ENCODE data around the gene ISOC1. TPM values are rescaled to one million over a fixed set of nuclear protein-coding genes. Genes with fewer than 3 reads are reported as not detected.

The ISOC1 gene
- total and polyA plus RNA-seq, 10 of the 15 experiments (the other 5 are each of a cell fraction or from before 2014, with no cell fraction given), result 12.6 to 61.8 (median 29.9) TPM

- BruUV-seq (replicated peaks), result no TSS peak
- Histone ChIP-seq H3K4me3 (no peak overlapping the region), H4K20me1 (ENCODE audit: control insufficient read depth, insufficient read depth) (no peaks in the 10 kb centered on the region), H2AFZ (ENCODE audit: control insufficient read depth, low read depth, low read length) (no peak overlapping the region), H3K4me1 (ENCODE audit: control insufficient read depth, insufficient read depth, low read length) (no peaks in the 10 kb centered on the region), H3K27me3 (replicated peaks in 1 of 2; ENCODE audit: control insufficient read depth in 2 of 2, insufficient read depth in 2 of 2, low read length in 1 of 2) (no peaks in the 10 kb centered on the region), H3K4me2 (ENCODE audit: control insufficient read depth, insufficient read depth) (no peak overlapping the region), H3K9me3 (replicated peaks; ENCODE audit: control insufficient read depth, insufficient read depth, low read length) (no peaks in the 10 kb centered on the region), H3K79me2 (ENCODE audit: control insufficient read depth, insufficient read depth, low read length) (no peaks in the 10 kb centered on the region), H3K36me3 (ENCODE audit: control insufficient read depth in 2 of 2, insufficient read depth in 2 of 2, low read length in 1 of 2) (no peaks in the 10 kb centered on the region), H3K9ac (ENCODE audit: control insufficient read depth, insufficient read depth, low read length) (no peak overlapping the region), H3K27ac (ENCODE audit: control insufficient read depth, insufficient read depth) (no peak overlapping the region)
- no peak for FAIRE-seq
- ChIA-PET POLR2A (no interaction called here), CTCF (no interaction called here), RAD21 (ENCODE audit: unreplicated experiment) (no interaction called here), SMC1A (ENCODE audit: uncharacterized antibody, unreplicated experiment) (no interaction called here)
- intact Hi-C loops (cut with micrococcal nuclease; ENCODE audit: unreplicated experiment) (no loop called here), in situ Hi-C loops (cut with MboI) (no loop called here)
- 0% methylated on average over 2 of the region's 2 CpGs for WGBS (ENCODE audit: insufficient coverage, insufficient replicate concordance, low lambda C conversion rate, missing lambda C conversion rate)
- DNase-seq (ENCODE audit: low read depth, low spot score), result no peak
- ATAC-seq, result no peak
- TF ChIP-seq RELB (IDR thresholded peaks at IDR 0.05; ENCODE audit: low read depth), result no peak
- TF ChIP-seq SIN3A (IDR thresholded peaks at IDR 0.05; ENCODE audit: low read depth, low read length), result no peak
Observed at GRCh38 chr5:129049126-129049799, 45.3 kb upstream of the ISOC1 start.

- FAIRE-seq (no peak), ATAC-seq (no peak), DNase-seq (ENCODE audit: low read depth, low spot score) (no peak)
- H3K27ac ChIP-seq (ENCODE audit: control insufficient read depth, insufficient read depth), result no peak overlapping the region
- H3K9me3 ChIP-seq (replicated peaks; ENCODE audit: control insufficient read depth, insufficient read depth, low read length), result no peaks in the 10 kb centered on the region
- H2AFZ ChIP-seq (ENCODE audit: control insufficient read depth, low read depth, low read length), result no peak overlapping the region
- H3K9ac ChIP-seq (ENCODE audit: control insufficient read depth, insufficient read depth, low read length), result no peak overlapping the region
- H4K20me1 ChIP-seq (ENCODE audit: control insufficient read depth, insufficient read depth), result no peaks in the 10 kb centered on the region
- in situ Hi-C loops (cut with MboI) (no loop called here), intact Hi-C loops (cut with micrococcal nuclease; ENCODE audit: unreplicated experiment) (no loop called here)
- H3K4me1 ChIP-seq (ENCODE audit: control insufficient read depth, insufficient read depth, low read length), result no peaks in the 10 kb centered on the region
- BruUV-seq (replicated peaks), result no TSS peak
- CTCF ChIA-PET, result no interaction called here
- SMC1A ChIA-PET (ENCODE audit: uncharacterized antibody, unreplicated experiment), result no interaction called here
- no peaks in the 10 kb centered on the region for H3K36me3 ChIP-seq (ENCODE audit: control insufficient read depth in 2 of 2, insufficient read depth in 2 of 2, low read length in 1 of 2)
- RAD21 ChIA-PET (ENCODE audit: unreplicated experiment), result no interaction called here
- no peak overlapping the region for H3K4me3 ChIP-seq
- no peaks in the 10 kb centered on the region for H3K79me2 ChIP-seq (ENCODE audit: control insufficient read depth, insufficient read depth, low read length)
- no peak overlapping the region for H3K4me2 ChIP-seq (ENCODE audit: control insufficient read depth, insufficient read depth)
- H3K27me3 ChIP-seq (replicated peaks in 1 of 2; ENCODE audit: control insufficient read depth in 2 of 2, insufficient read depth in 2 of 2, low read length in 1 of 2), result no peaks in the 10 kb centered on the region
- POLR2A ChIA-PET, result interaction anchor here (0.6 kb wide), 1 partner anchor 78 kb away, joined by 3 read pairs; no protein-coding TSS in a partner anchor
- WGBS (ENCODE audit: insufficient coverage, insufficient replicate concordance, low lambda C conversion rate, missing lambda C conversion rate), result 28% methylated on average over 4 of the region's 4 CpGs
- TF ChIP-seq NFYA (IDR thresholded peaks at IDR 0.05; ENCODE audit: borderline replicate concordance, low read depth, low read length), result no peak
- no peak for TF ChIP-seq ZNF622 (IDR thresholded peaks at IDR 0.05)
- no peak for TF ChIP-seq CEBPB (IDR thresholded peaks at IDR 0.05; ENCODE audit: borderline replicate concordance in 1 of 2, low read depth in 2 of 2, low read length in 2 of 2)
- no peak for TF ChIP-seq REST (IDR thresholded peaks at IDR 0.05; ENCODE audit: low read depth, low read length)
- no peak for TF ChIP-seq CHD4 (IDR thresholded peaks at IDR 0.05)
- TF ChIP-seq HDAC2 (IDR thresholded peaks at IDR 0.05), result no peak
- no peak for TF ChIP-seq MEF2A (IDR thresholded peaks at IDR 0.05; ENCODE audit: insufficient read depth, low read depth, low read length)
- no peak for TF ChIP-seq NR2F1 (conservative IDR thresholded peaks at IDR 0.05)
- TF ChIP-seq BCL3 (IDR thresholded peaks at IDR 0.05; ENCODE audit: borderline replicate concordance, insufficient read depth, low read depth, low read length, poor library complexity, severe bottlenecking), result no peak
Observed at GRCh38 chr5:129051283-129051682, 43.3 kb upstream of the ISOC1 start.
